Panc1 (cell line): ENCODE results near the gene NPTXR. TPM values are rescaled to one million over a fixed set of nuclear protein-coding genes. Genes with fewer than 3 reads are reported as not detected.

ENCODE experiments used
- ATAC-seq: fragments of 200-7000 bp; cut with Tn5 transposase; 2 replicates; pipeline ENCODE4 v1.9.1; 2020; ENCODE audit warnings: mild to moderate bottlenecking, moderate library complexity
- BruUV-seq: library from RNA; stranded (reverse); fragments of 400-500 nt; replicated peaks from 2 replicates; lab custom pipeline; 2021; lab: Mats Ljungman, UMichigan
- CTCF ChIA-PET: fragments of 300-600 bp; sonication (Branson Sonifier 250); formaldehyde crosslinking; loops from one replicate; lab custom pipeline; 2022; ENCODE audit warnings: antibody characterized with exemption; lab: Charles Lee
- POLR2A ChIA-PET: fragments of 300-600 bp; sonication (Branson Sonifier 250); formaldehyde crosslinking; loops from one replicate; lab custom pipeline; 2022; ENCODE audit warnings: antibody characterized with exemption; lab: Charles Lee
- DNase-seq: peaks from one replicate; pipeline ENCODE4 v3.0.0-alpha.2; 2010; ENCODE audit warnings: low read depth, low spot score
- H3K27ac ChIP-seq: 2 replicates; pipeline ENCODE4 v1.5.1; 2011; ENCODE audit warnings: mild to moderate bottlenecking, low read length, inconsistent platforms
- H3K27me3 ChIP-seq: fragments of 200-500 bp; sonication (Bioruptor generic); 2 replicates; pipeline ENCODE4 v1.6.0; 2014; ENCODE audit warnings: low read length, inconsistent platforms; ENCODE audit not compliant: control insufficient read depth, insufficient read depth
- H3K36me3 ChIP-seq: fragments of 200-500 bp; sonication (Bioruptor generic); 2 replicates; pipeline ENCODE4 v1.5.1; 2014; ENCODE audit warnings: inconsistent platforms, mild to moderate bottlenecking, low read length, moderate library complexity; ENCODE audit not compliant: control insufficient read depth, insufficient read depth
- H3K4me1 ChIP-seq: 2 replicates; pipeline ENCODE4 v1.5.1; 2011; ENCODE audit warnings: inconsistent platforms, mild to moderate bottlenecking, low read length, moderate library complexity; ENCODE audit not compliant: control insufficient read depth, insufficient read depth
- H3K4me3 ChIP-seq, 2 experiments: 2 replicates each; pipeline ENCODE4 v1.5.1; 2011 to 2012; ENCODE audit warnings: low read depth in 2 of 2, low read length in 2 of 2, mild to moderate bottlenecking in 2 of 2, inconsistent platforms in 1 of 2, moderate library complexity in 1 of 2
- H3K9me3 ChIP-seq: fragments of 200-500 bp; sonication (Bioruptor generic); 2 replicates; pipeline ENCODE4 v1.5.1; 2014; ENCODE audit warnings: low read depth, mild to moderate bottlenecking, inconsistent platforms, low read length, moderate library complexity; ENCODE audit not compliant: control insufficient read depth, insufficient read depth
- POLR2AphosphoS5 ChIP-seq: IDR thresholded peaks from 2 replicates; pipeline ENCODE4 v1.6.1; 2012; ENCODE audit warnings: mild to moderate bottlenecking, low read depth, low read length, moderate library complexity
- SIN3A ChIP-seq: IDR thresholded peaks from 2 replicates; pipeline ENCODE4 v1.6.1; 2012; ENCODE audit warnings: low read depth, mild to moderate bottlenecking, low read length, moderate library complexity, borderline replicate concordance; ENCODE audit not compliant: insufficient read depth
- TCF7L2 ChIP-seq: IDR thresholded peaks from 2 replicates; pipeline ENCODE4 v1.6.1; 2011; ENCODE audit warnings: mild to moderate bottlenecking, low read depth, low read length, inconsistent platforms
- in situ Hi-C: cut with HindIII; loops from 2 replicates; pipeline ENCODE4 v1.10.0; 2016; ENCODE audit warnings: low sequenced_read_pairs, low pct_unique_long_range_greater_than_20kb
- intact Hi-C: fragments of 100-400 bp; cut with micrococcal nuclease; formaldehyde crosslinking; loops from one replicate; pipeline ENCODE4 v1.10.0; 2022; ENCODE audit not compliant: unreplicated experiment
- total RNA-seq: library from RNA; stranded (reverse); gene quantifications from one replicate; pipeline ENCODE4 v1.2.1, GENCODE V29; 2021; ENCODE audit not compliant: unreplicated experiment
- TF ChIP-seq, protein P1 (sequence below), 2 experiments: IDR thresholded peaks; 2 replicates each; pipeline ENCODE4 v1.6.1; 2011 to 2012; ENCODE audit warnings: low read depth in 2 of 2, control low read depth in 1 of 2, low read length in 1 of 2, mild to moderate bottlenecking in 1 of 2, moderate library complexity in 1 of 2; ENCODE audit not compliant: insufficient read depth in 1 of 2
- TF ChIP-seq, protein P2 (sequence below): fragments of 450-650 bp; IDR thresholded peaks from 2 replicates; pipeline ENCODE4 v1.5.1; 2017; ENCODE audit warnings: mild to moderate bottlenecking

NPTXR gene
- total RNA-seq, 1 experiment from 2014 or later, result 32.6 TPM

DNA sequence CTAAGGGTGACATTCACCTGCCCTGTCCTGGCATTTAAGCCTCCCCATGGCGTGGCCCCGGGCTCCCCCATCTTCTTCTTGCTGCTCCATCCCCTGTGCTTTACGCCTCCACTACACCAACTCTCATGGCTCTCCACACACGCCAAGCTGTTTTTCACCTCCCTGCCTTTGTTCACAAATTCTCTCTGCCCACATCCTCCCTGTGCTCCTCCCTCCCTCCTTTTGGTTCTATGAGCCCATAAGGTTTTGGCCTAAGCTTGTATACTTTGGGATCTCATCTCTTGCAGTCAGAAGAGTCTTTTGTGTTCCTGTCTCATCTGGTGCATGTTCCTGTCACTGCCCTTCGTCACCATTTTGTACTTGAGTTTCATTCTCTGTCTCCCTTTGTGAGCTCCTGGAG, 45.3 kb downstream of the NPTXR start:
- H3K4me3 ChIP-seq, result no peak overlapping the region
- intact Hi-C loops (no loop called here), in situ Hi-C loops (no loop called here)
- H3K9me3 ChIP-seq, result no peaks in the 10 kb centered on the region
- H3K4me1 ChIP-seq, result peaks cover 4% of the 10 kb centered on the region
- TF ChIP-seq, protein P1, sequence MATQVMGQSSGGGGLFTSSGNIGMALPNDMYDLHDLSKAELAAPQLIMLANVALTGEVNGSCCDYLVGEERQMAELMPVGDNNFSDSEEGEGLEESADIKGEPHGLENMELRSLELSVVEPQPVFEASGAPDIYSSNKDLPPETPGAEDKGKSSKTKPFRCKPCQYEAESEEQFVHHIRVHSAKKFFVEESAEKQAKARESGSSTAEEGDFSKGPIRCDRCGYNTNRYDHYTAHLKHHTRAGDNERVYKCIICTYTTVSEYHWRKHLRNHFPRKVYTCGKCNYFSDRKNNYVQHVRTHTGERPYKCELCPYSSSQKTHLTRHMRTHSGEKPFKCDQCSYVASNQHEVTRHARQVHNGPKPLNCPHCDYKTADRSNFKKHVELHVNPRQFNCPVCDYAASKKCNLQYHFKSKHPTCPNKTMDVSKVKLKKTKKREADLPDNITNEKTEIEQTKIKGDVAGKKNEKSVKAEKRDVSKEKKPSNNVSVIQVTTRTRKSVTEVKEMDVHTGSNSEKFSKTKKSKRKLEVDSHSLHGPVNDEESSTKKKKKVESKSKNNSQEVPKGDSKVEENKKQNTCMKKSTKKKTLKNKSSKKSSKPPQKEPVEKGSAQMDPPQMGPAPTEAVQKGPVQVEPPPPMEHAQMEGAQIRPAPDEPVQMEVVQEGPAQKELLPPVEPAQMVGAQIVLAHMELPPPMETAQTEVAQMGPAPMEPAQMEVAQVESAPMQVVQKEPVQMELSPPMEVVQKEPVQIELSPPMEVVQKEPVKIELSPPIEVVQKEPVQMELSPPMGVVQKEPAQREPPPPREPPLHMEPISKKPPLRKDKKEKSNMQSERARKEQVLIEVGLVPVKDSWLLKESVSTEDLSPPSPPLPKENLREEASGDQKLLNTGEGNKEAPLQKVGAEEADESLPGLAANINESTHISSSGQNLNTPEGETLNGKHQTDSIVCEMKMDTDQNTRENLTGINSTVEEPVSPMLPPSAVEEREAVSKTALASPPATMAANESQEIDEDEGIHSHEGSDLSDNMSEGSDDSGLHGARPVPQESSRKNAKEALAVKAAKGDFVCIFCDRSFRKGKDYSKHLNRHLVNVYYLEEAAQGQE (IDR thresholded peaks at IDR 0.05; ENCODE audit: insufficient read depth in 1 of 2, low read depth in 2 of 2, low read length in 1 of 2), result no peak
- TF ChIP-seq POLR2AphosphoS5 (no peak), TCF7L2 (no peak), SIN3A (no peak)
- TF ChIP-seq, protein P2, sequence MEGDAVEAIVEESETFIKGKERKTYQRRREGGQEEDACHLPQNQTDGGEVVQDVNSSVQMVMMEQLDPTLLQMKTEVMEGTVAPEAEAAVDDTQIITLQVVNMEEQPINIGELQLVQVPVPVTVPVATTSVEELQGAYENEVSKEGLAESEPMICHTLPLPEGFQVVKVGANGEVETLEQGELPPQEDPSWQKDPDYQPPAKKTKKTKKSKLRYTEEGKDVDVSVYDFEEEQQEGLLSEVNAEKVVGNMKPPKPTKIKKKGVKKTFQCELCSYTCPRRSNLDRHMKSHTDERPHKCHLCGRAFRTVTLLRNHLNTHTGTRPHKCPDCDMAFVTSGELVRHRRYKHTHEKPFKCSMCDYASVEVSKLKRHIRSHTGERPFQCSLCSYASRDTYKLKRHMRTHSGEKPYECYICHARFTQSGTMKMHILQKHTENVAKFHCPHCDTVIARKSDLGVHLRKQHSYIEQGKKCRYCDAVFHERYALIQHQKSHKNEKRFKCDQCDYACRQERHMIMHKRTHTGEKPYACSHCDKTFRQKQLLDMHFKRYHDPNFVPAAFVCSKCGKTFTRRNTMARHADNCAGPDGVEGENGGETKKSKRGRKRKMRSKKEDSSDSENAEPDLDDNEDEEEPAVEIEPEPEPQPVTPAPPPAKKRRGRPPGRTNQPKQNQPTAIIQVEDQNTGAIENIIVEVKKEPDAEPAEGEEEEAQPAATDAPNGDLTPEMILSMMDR, result no peak
- CTCF ChIA-PET, result no interaction called here
- no peak overlapping the region for H3K27ac ChIP-seq
- POLR2A ChIA-PET, result no interaction called here
- ATAC-seq (no peak), DNase-seq (no peak)
- no peaks in the 10 kb centered on the region for H3K36me3 ChIP-seq
- BruUV-seq, result no TSS peak
- H3K27me3 ChIP-seq, result no peaks in the 10 kb centered on the region

DNA sequence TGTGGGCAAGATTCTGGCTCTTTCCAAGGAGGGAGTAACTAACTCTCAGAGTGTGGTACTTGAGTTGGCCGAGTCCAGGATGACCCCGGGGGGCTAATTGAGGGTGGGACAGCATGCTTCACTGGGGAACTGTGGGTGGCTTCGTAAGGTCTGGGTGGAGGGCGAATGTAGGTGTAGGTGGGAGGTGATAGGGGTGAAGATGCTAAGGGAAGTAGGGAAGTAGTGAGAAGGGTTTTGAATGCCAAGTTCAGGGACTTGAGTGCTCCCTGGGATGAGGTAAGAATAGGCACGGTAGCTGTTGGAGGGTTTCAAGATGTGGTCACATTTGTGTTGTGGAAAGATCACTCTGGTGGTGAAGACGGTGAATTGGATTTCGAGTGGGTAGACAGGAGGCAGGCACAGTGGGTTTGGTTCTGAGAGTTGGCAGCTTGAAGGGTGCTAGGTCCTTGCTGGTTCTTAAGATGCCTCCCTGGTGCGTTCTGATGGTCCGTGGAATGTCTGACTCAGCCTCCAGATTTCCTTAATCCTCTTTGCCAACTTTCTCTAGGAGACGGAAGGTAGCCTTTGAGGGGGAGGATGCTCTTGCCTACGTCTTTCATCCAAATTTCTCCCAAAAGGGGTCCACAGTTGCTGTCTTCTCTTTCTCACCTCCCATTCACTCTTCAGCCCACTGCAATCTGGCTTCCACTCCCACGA, 47.4 kb downstream of the NPTXR start:
- Histone ChIP-seq H3K4me1 (no peaks in the 10 kb centered on the region; the same call in 1 of the 2 replicates), H3K4me3 (no peak overlapping the region), H3K27me3 (no peaks in the 10 kb centered on the region), H3K36me3 (no peaks in the 10 kb centered on the region), H3K9me3 (no peaks in the 10 kb centered on the region), H3K27ac (no peak overlapping the region)
- TF ChIP-seq SIN3A, result no peak
- TF ChIP-seq, protein P2, result no peak
- TF ChIP-seq, protein P1 (IDR thresholded peaks at IDR 0.05; ENCODE audit: insufficient read depth in 1 of 2, low read depth in 2 of 2, low read length in 1 of 2), result no peak
- no peak for TF ChIP-seq POLR2AphosphoS5
- TF ChIP-seq TCF7L2, result no peak
- in situ Hi-C loops (no loop called here), intact Hi-C loops (no loop called here)
- no peak for ATAC-seq
- no peak for DNase-seq
- BruUV-seq, result no TSS peak
- POLR2A ChIA-PET, result no interaction called here
- CTCF ChIA-PET, result no interaction called here
